ENCODE data around the gene AIF1L.

The AIF1L gene

DNA sequence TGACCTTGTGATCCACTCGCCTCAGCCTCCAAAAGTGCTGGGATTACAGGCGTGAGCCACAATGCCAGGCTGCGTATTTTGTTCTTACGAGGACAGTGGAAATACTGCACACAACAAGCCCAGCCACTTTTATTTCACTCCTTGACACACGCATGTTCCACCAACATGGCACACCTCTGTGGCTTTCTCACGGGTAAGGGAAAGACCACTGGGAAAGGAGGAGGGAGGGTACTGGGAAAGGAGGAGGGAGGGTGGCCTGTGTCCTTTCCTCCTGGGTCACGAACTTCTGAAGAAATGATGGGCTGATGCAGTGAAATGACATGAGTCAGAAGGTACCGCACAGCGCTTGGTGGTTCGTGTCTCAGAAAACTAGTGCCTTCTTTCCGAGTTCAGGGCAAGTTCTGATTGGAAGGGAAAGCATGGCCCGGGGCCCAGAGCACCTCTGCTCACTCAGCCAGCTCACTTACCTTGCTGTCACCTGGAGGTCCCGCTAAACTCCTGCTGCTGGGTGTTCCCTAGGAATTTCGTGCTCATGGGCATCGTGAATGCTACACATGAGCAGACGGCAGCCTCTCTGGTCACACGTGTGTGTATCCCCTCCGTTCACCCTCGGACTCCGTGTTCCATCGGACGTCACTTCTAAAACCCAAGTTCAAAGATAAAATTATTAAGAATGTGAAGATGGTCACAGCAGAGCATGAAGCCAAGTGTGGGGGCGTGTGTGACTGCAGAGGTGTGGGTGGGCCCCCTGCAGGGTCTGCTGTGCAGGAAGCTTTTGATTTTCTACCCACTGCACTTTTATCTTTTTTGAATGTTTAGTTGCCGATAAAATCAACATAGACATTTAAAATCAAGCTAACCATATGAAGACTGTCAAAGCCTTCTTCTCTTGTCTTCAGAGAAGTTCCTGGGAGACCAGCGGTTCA, 44.5 kb upstream of the AIF1L start:
- no peak for TF ChIP-seq ZFX (IDR thresholded peaks at IDR 0.05; ENCODE audit: borderline replicate concordance)
- H3K27ac ChIP-seq: no peak overlapping the region

DNA sequence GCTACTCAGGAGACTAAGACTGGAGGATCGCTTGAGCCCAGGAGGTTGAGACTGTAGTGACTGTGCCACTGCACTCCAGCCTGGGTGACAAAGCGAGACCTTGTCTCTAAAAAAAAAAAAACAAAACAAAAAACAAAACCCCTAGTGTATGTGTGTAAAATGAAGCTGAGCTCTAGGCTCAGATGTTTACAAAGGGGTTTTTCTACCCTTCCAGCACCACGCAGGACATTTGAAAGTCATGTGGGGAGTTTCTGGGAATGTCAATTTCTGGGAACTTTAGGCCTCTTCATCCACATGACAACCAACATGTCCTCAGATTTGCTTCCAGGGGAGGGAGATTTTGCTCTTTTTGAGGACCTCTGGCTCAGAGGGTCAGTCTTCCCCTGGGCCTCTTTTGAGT, 42.4 kb upstream of the AIF1L start:
- TF ChIP-seq, protein P1, sequence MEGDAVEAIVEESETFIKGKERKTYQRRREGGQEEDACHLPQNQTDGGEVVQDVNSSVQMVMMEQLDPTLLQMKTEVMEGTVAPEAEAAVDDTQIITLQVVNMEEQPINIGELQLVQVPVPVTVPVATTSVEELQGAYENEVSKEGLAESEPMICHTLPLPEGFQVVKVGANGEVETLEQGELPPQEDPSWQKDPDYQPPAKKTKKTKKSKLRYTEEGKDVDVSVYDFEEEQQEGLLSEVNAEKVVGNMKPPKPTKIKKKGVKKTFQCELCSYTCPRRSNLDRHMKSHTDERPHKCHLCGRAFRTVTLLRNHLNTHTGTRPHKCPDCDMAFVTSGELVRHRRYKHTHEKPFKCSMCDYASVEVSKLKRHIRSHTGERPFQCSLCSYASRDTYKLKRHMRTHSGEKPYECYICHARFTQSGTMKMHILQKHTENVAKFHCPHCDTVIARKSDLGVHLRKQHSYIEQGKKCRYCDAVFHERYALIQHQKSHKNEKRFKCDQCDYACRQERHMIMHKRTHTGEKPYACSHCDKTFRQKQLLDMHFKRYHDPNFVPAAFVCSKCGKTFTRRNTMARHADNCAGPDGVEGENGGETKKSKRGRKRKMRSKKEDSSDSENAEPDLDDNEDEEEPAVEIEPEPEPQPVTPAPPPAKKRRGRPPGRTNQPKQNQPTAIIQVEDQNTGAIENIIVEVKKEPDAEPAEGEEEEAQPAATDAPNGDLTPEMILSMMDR (IDR thresholded peaks at IDR 0.05): no peak
- TF ChIP-seq ZFX (IDR thresholded peaks at IDR 0.05; ENCODE audit: borderline replicate concordance): no peak

DNA sequence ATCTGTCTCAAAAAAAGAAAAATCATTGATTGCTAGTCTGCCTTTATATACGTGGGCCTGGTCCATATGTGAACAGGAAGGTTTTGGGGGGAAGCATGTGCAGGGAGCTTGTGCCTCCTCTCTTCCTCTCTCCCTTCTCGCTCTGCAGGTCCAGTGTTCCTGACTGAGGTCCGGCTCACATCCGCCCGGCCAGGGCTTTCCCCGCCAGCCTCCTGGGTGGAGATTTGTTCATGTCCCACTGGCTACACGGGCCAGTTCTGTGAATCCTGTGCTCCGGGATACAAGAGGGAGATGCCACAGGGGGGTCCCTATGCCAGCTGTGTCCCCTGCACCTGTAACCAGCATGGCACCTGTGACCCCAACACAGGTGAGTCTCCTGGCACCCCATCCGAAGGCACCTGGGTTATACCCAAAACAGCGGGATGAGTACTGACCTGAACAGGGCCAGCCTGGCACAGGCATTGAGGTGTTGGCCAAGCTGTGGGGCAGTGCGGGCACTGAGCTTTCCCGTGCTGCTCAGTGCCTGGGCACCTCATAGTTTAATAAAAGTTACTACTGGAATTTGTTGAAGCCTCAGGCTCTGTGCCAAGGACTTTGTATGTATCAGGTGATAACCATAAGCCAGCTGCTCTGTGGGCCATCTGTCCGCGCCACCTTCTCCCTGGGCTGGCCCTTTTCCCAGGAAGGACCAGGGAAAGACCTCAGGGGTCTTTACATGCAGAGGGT, 39.4 kb upstream of the AIF1L start:
- no peak overlapping the region for H3K27ac ChIP-seq
- TF ChIP-seq, protein P1 (IDR thresholded peaks at IDR 0.05): no peak
- no peak for TF ChIP-seq ZFX (IDR thresholded peaks at IDR 0.05; ENCODE audit: borderline replicate concordance)

More for the DNA sequence above, 42.4 kb upstream of the AIF1L start:
- no peak overlapping the region for H3K27ac ChIP-seq

DNA sequence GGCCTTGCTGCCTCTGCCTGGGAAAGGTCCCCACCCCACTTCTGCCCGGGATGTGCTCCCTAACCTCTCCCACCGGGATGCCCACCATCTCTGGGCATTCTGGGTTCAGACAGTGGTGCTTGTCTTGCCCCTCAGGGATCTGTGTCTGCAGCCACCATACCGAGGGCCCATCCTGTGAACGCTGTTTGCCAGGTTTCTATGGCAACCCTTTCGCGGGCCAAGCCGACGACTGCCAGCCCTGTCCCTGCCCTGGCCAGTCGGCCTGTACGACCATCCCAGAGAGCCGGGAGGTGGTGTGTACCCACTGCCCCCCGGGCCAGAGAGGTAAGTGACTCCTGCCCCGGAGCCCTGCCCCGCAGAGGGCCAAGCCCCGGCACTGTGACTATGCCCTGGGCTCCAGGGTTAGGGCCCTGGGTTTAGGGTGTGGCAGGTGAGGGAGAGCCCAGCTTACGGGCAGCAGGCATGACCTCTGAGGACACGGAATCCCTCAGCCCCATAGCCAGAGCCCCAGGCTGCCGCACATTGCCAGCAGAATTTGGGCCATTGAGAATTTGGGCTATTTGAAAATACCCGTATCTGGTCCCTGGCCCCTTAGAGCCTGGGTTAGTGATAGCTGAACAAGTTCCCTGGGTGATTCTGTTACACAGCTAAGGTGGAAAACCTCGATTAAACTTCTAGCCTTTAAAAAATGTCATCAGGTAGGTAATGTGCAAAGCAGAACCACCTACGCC, 35.3 kb upstream of the AIF1L start:
- no peak for TF ChIP-seq ZFX (IDR thresholded peaks at IDR 0.05; ENCODE audit: borderline replicate concordance)
- TF ChIP-seq, protein P1 (IDR thresholded peaks at IDR 0.05): no peak
- no peak overlapping the region for H3K27ac ChIP-seq

DNA sequence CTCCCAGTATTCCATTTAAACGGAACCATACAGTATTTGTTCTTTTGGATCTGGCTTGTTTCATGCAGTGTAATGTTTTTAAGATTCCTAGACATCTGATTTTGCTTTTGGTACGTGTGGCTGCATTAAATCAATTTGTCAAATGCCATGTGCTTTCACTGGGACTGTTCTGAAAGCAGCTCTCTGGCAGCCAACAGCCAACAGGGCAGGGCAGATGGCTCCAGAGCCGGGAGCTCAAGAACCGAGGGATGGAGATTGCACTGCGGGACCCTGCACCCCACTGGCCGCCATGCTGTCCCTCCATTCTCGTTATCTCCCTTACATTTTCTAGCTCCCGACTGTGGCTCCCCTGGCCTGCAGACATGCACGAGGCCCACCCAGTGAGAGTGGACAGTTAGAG, 33.4 kb upstream of the AIF1L start:
- TF ChIP-seq, protein P1 (IDR thresholded peaks at IDR 0.05): no peak
- TF ChIP-seq ZFX (IDR thresholded peaks at IDR 0.05; ENCODE audit: borderline replicate concordance): no peak
- no peak overlapping the region for H3K27ac ChIP-seq

DNA sequence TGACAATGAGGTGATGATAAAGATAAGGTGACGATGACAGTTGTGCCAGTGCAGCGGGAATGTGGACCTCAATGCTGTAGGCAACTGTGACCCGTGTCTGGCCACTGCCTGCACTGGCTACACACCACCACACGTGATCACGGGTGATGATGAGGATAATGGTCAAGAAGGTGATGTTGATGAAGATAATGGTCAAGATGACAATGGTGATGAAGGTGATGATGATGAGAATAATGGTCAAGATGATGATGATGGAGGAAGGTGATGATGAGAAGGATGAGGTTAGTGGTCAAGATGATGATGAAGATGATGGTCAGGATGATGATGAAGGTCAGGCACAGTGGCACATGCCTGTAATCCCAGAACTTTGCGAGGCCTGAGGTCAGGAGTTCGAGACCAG, 30.7 kb upstream of the AIF1L start:
- no peak overlapping the region for H3K27ac ChIP-seq
- TF ChIP-seq, protein P1 (IDR thresholded peaks at IDR 0.05): no peak
- no peak for TF ChIP-seq ZFX (IDR thresholded peaks at IDR 0.05; ENCODE audit: borderline replicate concordance)

DNA sequence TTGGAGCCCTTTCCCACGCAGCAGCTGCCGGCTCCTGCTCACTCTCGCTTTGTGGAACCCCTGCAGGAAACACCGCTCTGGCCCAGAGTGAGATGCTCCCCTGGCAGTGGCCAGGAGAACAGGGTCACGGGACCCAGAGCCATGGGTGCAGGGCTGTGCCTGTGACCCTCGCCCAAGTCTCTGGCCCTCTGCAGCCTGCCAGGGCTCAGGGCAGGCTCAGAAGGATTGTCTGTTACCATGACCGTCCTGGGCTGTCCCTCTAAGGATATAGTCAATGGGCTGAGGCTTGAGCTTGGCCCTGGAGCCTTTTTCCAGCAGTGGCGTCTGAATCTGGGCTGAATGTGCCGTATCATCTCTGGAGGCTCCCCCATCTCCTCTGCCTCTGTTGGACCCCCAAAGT, 28.7 kb upstream of the AIF1L start:
- H3K27ac ChIP-seq: no peak overlapping the region
- TF ChIP-seq, protein P1 (IDR thresholded peaks at IDR 0.05): no peak
- no peak for TF ChIP-seq ZFX (IDR thresholded peaks at IDR 0.05; ENCODE audit: borderline replicate concordance)

All from 22Rv1 (cell line).